NCI-H1694 treated with DMSO at 0.1 percent for 48 hours (cell line): ENCODE results near the gene PRAME.

ENCODE experiments used
- DNase-seq: peaks from one replicate; lab custom pipeline; 2025; lab: John Stamatoyannopoulos, UW

The PRAME gene

DNA sequence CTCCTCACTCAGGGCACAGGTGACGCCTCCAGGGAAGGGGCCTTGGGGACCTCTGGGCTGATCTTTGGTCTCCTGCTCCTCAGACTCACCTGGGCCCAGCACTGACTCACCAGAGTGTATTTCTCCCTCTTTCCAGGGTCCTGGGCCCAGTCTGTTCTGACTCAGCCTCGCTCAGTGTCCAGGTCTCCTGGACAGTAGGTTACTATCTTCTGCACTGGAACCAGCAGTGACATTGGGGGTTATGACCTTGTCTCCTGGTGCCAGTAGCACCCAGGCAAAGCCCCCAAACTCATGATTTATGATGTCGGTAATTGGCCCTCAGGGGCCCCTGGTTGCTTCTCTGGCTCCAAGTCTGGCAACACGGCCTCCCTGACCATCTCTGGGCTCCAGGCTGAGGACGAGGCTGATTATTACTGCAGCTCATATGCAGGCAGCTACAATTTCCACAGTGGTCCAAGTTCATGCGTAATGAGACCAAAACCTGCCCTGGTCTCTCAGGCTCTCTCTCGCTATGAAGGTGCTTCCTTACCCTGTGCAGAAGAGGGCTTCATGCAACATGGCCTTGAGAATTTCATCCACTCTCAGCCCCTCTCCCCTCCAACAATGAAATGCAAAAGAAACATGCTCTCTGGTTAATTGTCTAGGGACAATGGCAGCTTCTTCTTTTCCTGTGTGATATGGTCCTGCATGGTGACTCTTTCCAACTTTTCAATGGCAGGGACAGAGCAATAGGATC lies 21.0 kb upstream of the PRAME start:
- DNase-seq = no peak

DNA sequence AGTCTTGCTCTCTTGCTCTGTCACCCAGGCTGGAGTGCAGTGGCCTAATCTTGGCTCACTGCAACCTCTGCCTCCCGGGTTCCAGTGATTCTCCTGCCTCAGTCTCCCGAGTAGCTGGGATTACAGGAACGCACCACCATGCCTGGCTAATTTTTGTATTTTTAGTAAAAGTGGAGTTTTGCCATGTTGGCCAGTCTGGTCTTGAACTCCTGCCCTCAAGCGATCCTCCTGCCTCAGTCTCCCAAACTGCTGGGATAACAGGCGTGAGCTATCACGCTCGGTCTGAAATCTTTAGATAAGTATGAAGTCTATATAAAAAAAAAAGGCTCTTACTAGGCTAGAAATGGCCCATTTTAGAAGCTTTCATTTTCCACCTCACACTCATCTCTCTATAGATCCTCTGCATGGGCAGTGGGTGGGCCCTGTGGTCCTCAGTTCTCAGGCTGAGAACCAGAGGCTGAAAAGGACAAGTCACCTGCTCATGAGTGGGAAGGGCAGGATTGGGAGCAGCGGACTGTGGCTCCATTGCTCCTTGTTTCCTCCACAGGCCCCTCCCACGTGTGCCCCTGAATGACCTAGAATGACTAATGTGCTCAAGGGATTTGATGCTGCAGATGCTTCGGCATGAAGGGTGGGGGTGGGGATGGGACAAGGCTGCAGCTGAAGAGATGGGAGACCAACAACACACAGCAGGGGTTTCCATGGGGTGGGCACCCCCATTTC lies 19.8 kb upstream of the PRAME start:
- no peak for DNase-seq

- no peak for DNase-seq
Observed at GRCh38 chr22:22576989-22577427, 17.9 kb upstream of the PRAME start.

DNA sequence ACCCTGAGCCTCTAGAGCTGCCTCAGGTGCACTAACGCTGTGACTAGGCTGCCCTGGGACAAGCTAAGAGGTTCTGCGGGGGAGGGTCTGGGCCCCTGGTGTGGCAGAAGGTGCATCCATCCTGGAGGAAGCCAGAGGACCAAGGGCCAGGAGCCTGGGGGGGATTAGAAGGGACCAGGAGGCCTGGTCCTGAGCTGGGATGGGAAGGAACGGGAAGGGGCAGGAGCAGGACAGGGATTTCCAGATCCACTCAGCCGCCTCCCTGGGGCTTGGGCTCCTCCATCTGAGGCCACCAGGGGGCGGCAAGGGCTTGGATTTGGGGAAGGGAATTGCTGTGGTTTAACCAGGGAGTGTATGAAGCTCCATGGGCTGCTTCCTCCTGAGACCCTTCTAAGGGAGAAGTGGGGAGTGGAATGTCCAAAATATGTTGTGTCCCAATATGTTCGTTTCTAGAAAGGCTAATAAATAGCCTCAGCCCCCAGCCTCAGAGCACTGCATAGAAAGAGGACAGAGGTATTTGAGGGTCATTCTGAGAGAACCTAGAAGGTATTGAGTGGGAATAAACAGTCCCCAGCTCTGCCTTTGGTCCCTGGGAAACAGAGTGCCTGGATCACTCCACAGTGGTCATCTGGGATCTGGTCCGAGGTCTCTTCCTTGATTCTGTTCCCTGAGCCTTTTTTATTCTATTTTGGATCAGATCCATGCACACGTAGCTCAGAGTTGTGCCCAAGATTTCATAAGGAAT lies 17.4 kb upstream of the PRAME start:
- peak; percentile 15 for DNase-seq

GRCh38 chr22:22574361-22574760 lies 15.3 kb upstream of the PRAME start:
- DNase-seq = no peak

DNA sequence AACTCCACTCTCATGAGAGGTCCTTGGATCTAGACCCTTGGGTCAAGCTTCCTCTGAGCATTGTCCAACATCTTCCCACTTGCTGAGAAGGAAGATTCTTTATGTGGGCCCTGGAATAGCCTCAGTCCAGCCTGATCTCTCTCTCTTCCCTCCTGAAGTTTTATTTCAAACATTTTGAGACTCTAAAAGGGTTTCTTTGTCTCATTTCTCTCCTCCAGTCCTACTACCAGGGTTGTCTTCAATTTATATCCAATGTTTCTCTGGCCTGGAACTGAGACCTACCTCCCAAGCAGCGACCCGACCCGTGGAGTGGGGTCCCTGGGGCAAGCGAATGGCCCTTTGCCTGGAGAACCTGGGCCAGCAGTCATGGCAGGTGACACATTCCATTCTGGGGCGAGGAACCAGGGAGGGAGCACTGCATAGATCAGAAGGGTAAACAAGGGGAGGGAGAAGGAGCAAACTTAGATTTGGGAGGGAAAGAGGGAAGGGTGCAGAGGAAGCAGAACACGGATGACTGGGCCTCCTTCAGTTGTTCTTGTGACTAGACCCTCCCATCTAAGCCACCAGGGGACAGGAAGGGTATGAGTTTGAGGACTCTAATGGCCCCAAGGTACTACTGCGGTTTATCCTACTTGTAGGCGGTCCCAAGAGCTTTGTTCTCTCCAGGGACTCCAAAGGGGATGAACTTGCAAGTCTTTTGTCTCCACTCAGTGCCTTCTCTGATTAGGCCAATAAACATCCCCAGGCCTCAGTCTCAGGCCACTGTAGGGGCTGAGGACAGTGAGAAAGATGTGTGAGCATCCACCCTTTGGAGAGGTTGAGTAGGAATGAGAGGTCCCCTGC lies 14.2 kb upstream of the PRAME start:
- DNase-seq = no peak

DNA sequence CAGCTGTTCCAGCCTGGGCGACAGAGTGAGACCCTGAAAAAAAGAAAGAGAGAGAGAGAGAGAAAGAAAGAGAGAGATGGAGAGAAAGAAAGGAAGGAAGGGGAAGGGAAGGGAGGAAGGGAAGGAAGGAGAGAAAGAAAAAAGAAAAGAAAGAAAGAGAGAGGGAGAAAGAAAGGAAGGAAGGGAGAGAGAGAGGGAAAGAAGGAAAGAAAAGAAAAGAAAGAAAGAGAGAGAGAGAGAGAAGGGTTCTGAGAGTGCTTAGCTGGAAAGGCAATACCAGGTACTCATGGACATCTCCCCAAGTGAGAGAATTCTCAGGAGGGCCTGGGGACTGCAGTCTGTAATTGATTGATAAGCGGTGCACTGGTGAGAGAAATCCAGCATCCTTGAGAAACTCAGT lies 12.8 kb upstream of the PRAME start:
- DNase-seq = no peak

DNA sequence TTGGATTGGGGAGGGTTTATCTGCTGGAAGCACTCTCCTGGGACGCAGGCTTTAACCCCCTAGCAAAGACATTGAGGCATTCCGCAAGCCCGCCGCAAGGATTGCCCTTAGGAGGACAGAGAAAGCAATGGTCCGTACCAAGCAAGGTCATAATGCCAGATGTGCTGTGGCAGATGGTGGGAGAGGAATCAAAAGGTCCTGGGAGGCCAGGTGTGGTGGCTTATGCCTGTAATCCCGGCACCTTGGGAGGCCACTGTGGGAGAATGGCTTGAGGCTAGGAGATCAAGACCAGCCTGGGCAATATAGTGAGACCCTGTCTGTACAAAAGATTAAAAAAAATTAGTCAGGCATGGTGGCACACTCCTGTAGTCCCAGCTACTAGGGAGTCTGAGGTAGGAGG lies 12.4 kb upstream of the PRAME start:
- DNase-seq = no peak

- DNase-seq = no peak
Observed at GRCh38 chr22:22569218-22569617, 10.2 kb upstream of the PRAME start.

- DNase-seq = no peak
Observed at GRCh38 chr22:22565981-22566380, 6.9 kb upstream of the PRAME start.

- DNase-seq = no peak
Observed at GRCh38 chr22:22558071-22558971, 744 bp downstream of the PRAME start.

DNA sequence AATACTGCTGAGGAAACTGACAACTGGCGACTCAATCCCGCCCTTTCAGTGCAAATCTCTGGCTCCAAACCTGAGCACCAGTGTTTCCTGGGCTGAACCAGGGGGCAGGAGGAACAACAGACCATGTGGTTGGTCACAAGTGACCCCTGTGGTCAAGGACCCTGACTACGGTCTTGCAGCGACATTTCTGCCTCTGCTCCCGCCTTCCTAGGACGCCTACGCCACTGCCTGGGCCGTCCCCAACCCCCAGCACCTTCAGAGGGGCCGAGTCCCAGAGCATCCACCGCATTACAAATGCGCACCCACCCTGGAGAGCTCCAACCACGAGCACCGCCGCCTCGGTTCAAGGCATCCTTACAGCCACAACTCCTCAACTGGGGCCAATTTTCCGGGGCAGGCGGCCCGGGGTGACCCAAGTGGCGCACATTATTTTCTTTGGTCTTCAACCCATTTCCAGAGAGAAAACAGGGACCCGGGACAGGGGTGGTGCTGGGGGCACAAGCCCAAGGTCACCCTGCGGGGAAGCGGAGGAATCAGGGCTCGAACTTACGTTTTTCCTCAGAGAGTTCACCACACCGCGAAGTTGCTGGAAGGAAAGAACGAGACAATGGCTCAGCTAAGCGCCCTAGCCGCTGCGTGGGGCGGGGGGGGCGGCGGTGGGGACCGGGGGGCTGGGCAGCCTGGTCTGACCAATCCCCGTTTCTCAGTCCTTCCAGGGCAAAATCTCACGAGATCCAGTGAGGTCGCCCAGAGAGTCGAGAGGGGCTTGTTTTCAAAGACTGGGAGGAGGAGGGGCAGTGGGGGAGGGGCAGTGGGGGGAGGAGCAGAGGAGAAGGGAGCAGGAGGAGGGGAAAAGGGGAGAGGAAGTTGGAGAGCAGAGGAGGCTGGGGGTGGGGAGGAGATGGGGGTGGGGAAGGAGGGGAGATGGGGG lies 1.8 kb downstream of the PRAME start:
- DNase-seq = no peak

DNA sequence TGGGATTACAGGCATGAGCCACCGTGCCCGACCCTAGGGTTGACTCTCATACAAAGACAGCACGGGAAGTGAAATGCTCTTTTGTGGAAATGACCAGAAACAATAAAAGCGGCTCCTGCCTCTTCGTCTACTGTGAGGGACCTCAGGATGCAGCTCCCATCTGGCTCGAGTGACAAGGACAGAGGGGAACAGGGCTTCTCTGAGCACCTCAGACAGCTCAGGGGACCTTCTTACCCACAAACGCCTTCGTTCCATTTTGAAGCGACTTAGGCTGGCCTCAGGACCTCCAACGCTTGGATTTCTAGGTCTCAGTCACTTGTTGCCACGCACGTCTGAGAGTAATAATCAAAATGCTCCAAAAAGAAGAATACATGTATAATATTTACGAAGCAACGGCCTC lies 2.5 kb downstream of the PRAME start:
- no peak for DNase-seq

DNA sequence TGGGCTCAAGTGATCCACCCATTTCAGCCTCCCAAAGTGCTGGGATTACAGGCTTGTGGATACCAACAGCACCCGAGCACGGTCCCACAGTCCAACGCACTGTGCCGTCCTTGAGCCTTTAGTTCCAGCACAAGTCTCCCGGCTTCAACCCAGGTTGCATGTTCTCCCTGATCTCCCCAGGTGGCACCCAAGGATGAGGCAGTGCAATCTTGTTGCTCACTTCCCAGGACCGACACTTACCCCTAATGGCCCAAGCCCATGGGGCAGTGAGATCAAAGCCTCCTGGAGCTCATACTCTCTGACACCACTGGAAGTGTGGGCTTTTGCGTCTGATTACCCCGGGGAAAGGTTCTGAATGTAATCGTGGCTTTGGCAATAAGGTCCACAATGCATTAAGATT lies 3.5 kb downstream of the PRAME start:
- no peak for DNase-seq

- no peak for DNase-seq
Observed at GRCh38 chr22:22554587-22555284, 4.3 kb downstream of the PRAME start.

GRCh38 chr22:22553735-22554586 lies 5.1 kb downstream of the PRAME start:
- no peak for DNase-seq

DNA sequence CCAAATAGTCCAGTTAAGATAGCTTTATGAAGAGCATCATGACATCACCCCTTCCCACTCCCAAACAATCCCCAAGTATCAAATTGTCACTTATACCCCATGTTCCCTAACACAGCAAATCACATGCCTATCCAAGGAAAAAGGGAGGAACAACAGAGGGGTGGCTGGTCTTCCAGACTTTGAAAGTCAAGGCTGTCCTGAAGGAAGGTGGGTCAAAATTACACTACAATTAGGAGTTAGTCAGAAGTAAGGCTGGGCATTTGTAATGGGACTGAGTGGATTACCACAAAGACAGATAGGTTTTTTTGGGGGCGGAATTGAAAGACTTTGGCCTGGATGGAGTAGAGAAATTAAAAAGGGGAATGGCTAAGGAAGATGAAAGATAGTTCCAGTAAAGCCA lies 5.9 kb downstream of the PRAME start:
- no peak for DNase-seq

GRCh38 chr22:22552630-22553029 lies 6.4 kb downstream of the PRAME start:
- no peak for DNase-seq
